GM18505 (cell line): ENCODE results near the gene WDR18.

ENCODE experiments used
- ATAC-seq: cut with Tn5 transposase; IDR thresholded peaks from one replicate; pipeline ENCODE4 v1.9.1; 2021; ENCODE audit not compliant: unreplicated experiment
- POLR2A ChIP-seq: IDR thresholded peaks from 4 replicates; pipeline ENCODE4 v1.6.1; 2011; ENCODE audit warnings: borderline replicate concordance; ENCODE audit not compliant: insufficient read depth, insufficient read length; ENCODE audit errors: extremely low read depth

WDR18 gene

DNA sequence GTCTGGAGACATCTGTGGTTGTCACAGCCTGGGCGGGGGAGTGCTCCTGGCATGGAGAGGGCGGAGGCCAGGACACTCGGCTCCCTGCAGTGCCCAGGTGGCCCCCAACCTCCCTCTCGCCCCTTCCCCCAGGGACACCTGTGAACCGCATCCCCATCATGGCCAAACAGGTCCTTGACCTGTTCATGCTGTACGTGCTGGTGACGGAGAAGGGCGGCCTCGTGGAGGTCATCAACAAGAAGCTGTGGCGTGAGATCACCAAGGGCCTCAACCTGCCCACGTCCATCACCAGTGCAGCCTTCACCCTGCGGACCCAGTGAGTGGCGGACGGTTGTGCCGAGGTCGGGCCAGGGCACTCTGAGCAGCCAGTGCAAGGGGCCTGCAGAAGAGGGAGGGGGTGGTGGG, 20.0 kb upstream of the WDR18 start:
- ATAC-seq: no peak
- no peak for TF ChIP-seq POLR2A

GRCh38 chr19:964761-965694, 19.1 kb upstream of the WDR18 start:
- no peak for TF ChIP-seq POLR2A

DNA sequence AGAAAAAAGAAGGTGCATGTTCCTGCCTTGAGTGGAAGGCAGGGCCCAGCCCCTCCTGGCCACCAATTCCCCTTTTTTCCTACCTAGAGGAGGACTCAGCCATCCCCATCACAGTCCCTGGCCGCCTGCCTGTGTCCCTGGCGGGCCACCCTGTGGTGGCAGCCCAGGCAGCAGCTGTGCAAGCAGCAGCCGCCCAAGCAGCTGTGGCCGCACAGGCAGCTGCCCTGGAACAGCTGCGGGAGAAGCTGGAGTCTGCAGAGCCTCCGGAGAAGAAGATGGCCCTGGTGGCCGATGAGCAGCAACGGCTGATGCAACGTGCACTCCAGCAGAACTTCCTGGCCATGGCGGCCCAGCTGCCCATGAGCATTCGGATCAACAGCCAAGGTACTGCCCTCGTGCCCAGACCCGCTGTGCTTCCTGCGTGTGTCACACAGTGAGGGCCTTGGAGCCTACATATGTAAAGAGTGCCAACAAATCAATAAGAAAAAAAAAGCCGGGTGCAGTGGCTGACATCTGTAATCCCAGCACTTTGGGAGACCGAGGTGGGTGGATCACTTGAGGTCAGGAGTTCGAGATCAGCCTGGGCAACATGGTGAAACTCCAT, 17.6 kb upstream of the WDR18 start:
- no peak for TF ChIP-seq POLR2A
- no peak for ATAC-seq

More at GRCh38 chr19:964761-965694, 19.1 kb upstream of the WDR18 start:
- ATAC-seq: no peak

DNA sequence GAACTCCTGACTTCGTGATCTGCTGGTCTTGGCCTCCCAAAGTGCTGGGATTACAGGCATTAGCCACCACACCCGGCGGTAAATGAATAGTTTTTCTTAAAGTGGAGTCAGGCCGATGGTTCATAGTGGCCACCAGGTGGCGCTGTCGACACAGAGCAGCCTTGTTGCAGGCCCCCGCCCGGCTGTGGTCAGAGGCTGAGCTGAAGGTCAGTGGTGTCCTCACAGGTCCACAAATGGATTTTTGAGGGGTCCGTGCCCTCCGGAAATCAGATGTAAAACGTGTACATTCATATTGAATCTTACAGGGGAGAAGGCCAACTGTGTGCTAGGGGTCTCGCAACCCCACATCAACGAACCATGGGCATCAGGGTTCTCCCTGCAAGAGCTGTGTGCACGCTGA, 13.4 kb upstream of the WDR18 start:
- ATAC-seq: no peak
- TF ChIP-seq POLR2A: no peak

- no peak for ATAC-seq
- TF ChIP-seq POLR2A: no peak
Measured at GRCh38 chr19:971795-972194, 12.3 kb upstream of the WDR18 start.

- TF ChIP-seq POLR2A: no peak
- no peak for ATAC-seq
Measured at GRCh38 chr19:972281-972680, 11.9 kb upstream of the WDR18 start.

DNA sequence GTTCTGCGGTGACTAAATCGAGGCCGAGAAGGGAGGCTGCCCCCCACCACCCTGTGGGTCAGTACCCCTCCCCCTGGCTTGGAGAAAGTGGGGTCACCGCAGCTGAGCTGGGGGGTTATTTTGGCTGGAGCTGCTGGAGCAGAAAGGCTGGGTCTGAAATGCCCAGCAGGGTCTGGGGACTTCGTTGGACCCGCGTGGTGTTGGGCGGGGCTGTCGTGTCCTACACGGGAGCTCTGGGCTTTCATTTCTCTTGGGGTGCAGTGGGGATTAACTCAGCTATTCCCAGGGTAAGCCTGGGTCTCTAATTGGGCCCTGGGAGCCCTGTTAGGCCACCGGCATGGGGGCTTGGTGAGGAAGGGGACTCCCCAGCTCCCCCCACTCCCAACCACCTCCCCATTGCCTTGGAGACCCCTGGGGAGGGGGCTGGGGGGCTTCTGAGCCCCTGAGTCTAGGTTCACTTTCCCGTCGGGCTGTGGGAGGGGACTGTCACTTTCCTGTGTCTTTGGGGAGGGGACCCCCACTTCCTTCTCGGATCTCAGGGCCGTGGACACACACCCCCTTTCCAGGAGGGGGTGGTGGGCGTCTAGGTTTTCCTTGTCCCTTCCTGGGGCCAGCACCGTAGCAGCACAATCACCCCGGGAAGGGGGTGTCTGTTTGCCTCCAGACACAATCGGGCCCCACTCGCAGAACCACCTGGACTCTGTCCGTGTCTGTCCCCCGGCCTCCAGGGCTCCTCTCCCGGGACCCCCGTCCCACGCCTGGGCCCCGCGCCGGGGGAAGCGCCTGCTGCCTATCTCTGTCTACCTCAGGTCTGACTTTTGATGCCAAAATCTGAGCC, 10.2 kb upstream of the WDR18 start:
- no peak for ATAC-seq
- TF ChIP-seq POLR2A: no peak

- ATAC-seq: no peak
- no peak for TF ChIP-seq POLR2A
Measured at GRCh38 chr19:974564-975257, 9.4 kb upstream of the WDR18 start.

DNA sequence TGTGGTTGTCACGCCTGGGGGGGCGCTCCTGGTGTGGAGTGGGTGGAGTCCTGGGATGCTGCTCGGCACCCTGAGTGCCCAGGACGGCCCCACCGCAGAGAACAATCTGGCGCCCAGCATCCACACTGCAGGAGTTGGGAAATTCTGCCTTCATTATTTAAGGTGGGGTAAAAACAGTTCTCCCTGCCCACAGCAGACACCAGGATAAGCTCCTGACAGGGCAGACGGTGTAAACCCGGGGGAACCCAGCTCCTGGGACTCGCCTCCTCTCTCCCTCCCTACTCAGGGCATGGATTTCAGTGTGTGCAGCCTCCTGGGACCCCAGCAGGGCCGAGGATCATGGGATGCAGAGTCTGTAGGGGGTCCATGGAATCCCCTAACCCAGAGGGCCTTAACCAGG, 7.7 kb upstream of the WDR18 start:
- ATAC-seq: no peak
- no peak for TF ChIP-seq POLR2A

DNA sequence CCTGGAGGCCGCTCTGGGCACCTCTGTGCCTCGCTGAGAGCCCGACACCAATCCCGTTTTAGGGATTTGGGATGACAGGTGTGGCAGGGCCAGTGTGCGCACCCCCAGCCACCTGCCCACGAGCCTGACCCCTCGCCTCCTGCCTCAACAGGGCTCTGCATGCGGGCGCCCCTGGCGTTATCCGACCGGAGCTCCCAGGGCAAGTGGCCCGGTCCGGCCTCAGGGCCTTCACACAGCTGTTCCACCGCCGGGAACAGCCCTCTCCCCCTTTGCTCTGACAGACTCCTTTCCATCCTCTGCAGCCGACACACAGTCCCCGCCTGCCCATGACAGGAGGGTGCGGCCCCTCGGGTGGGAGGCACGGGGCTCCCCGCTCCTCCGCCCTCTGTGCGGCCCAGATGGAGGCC, 7.1 kb upstream of the WDR18 start:
- ATAC-seq: no peak

GRCh38 chr19:979318-979741, 4.8 kb upstream of the WDR18 start:
- ATAC-seq: no peak

More for the DNA sequence above, 7.1 kb upstream of the WDR18 start:
- TF ChIP-seq POLR2A: no peak

DNA sequence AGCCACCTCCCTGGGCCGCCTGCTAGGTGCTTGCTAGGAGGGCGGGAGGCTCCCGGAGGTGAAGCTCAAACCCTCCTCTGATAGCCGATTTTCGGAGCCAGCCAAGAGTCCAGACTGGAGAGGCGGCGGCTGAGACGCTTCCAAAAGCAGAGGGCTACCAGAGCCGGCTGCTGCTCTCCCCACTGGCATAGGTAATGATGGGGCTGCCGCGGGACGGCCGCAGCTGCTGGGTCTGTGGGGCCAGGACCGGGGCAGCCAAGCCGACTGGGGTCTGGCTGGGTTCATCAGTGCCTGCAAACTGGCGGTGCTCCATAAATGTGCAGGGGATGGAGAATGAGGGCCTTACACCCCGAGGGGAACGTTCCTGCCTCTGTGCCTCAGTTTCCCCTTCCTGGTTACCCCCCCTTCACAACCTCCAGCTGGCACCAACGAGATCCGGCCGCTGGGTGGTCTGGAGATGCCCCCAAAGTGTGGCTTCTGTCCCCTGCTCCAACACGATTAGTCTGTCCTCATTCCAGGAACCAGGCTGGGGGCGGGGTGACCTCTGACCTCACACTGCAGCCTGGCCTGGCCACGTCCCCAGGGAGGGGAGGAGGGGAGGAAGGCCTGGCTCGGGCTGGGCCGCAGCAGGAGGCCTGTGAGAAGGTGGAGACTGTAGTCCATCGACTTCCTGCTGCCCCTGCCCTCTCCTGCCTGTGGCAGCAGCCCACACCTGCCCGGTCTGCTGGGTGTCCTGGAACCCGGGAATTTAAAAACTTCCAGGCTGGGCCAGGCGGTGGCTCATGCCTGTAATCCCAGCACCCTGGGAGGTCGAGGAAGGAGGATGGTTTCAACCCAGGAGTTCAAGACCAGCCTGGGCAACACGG, 3.8 kb upstream of the WDR18 start:
- no peak for TF ChIP-seq POLR2A
- ATAC-seq: no peak

More at GRCh38 chr19:979318-979741, 4.8 kb upstream of the WDR18 start:
- TF ChIP-seq POLR2A: no peak

DNA sequence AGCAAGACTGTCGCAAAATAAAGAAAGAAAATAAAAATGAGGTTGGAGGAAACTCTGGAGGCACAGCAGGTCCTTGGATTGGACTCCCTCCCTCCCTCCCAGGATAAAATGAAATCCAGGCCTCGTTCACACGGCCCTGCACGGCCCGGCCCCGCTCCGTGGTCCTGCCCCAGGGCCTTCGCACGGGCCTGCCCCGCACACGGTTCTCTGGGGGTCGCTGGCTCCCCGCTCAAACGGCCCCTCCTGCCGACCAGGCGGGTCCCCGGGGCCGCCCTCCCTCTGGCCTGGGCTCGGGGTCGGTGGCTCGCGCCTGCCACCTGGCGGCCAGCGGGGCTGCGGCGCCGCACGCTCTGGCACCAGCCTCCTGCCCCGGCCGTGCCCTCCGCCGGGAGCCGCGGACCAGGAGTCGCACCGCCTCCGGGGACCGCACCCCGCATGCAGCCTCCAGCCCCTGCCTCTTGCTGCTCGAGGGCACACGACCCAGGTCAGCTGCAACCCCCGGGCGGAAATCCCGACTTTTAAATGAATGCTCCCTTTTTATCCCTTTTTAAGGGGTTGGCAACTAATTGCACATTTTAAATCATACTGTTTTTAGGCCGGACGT, 1.5 kb upstream of the WDR18 start:
- ATAC-seq: peak; percentile 48

More for the DNA sequence above, 1.5 kb upstream of the WDR18 start:
- no peak for TF ChIP-seq POLR2A
